ENCODE data around the gene OR6B1.
"Not testable (repeated sequence)": the region's sequence is repeated elsewhere in the genome, so short reads cannot be mapped to it uniquely, and the experiment has no call there.

The OR6B1 gene

GRCh38 chr7:144006029-144006691 lies 6.0 kb downstream of the OR6B1 start:
- DNase-seq (ENCODE audit: low spot score) = no peak

DNA sequence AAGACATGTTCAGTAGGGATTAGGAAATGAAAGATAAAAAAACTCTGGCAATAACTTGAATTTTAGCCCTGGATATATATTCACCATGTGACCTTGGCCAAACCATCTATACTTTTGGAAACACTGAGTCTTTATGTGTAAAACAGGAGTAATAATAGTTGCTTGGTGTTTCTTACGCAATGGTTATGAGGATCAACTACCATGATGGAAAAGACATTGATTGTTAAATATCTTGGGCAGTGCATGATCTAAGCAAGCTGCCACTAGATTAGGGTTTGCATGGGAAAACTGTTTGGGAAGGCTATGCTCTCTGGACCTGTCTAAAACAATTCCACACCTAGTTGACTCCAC lies 6.5 kb downstream of the OR6B1 start:
- no peak for DNase-seq (ENCODE audit: low spot score)

DNA sequence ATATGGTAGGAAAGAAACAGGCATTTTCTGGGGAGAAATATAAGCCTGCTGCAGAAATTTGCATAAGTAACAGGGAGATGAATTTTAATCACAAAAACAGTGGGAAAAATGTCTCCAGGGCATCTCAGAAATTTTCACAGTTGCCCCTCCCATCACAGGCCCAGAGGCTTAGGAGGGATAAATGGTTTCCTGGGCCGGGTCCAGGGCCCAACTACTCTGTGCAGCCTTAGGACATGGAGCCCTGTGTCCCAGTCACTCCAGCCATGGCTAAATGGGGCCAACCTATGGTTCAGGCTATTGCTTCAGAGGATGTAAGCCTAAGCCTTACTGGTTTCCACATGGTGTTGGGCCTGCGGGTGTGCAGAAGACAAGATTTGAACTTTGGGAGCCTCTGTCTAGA lies 9.2 kb downstream of the OR6B1 start:
- no peak for DNase-seq (ENCODE audit: low spot score)

- DNase-seq (ENCODE audit: low spot score) = not testable (repeated sequence)
Measured at GRCh38 chr7:144010061-144010460, 9.9 kb downstream of the OR6B1 start.

GRCh38 chr7:144010821-144011220 lies 10.7 kb downstream of the OR6B1 start:
- DNase-seq (ENCODE audit: low spot score) = not testable (repeated sequence)

GRCh38 chr7:144011458-144012230 lies 11.5 kb downstream of the OR6B1 start:
- no peak for DNase-seq (ENCODE audit: low spot score)

GRCh38 chr7:144018065-144018464 lies 17.9 kb downstream of the OR6B1 start:
- DNase-seq (ENCODE audit: low spot score) = no peak

DNA sequence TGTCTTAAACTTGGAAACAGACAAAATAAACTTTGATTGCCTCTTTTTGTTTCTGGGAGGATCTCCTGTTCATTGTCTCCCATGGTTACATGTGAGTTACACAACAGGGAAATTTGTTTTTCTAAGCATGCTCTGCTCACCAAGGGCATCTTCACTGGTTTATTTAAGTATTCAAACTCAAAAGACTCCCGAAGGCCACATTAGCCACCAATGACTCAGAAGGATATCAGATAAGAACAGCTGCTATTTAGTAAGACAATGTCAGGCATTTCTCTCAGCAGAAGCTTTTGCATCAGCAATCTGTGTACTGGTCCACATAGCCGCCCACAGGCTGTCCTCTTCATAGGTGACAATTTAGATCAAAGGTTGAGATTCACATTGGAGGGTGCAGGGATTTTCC lies 19.3 kb downstream of the OR6B1 start:
- no peak for DNase-seq (ENCODE audit: low spot score)

DNA sequence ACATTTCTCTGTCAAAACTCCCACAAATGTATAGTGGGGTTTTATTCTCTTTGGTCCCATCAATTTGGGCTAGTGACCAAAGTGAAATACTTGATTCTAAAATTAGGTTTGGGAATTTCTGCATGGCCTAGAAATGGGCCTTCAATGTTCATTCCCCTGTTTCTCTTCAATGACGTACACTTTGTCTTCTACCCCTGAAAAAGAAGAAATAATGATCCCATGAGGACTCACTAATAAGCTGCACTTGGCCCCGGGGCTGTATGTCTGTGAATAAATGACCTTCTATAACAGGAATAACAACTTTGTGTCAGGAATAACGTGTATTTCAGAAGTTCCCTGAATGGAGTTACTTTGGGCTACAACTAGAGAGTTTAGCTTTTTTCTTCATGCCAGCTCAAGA lies 20.2 kb downstream of the OR6B1 start:
- no peak for DNase-seq (ENCODE audit: low spot score)

GRCh38 chr7:144022169-144022568 lies 22.0 kb downstream of the OR6B1 start:
- DNase-seq (ENCODE audit: low spot score) = no peak

DNA sequence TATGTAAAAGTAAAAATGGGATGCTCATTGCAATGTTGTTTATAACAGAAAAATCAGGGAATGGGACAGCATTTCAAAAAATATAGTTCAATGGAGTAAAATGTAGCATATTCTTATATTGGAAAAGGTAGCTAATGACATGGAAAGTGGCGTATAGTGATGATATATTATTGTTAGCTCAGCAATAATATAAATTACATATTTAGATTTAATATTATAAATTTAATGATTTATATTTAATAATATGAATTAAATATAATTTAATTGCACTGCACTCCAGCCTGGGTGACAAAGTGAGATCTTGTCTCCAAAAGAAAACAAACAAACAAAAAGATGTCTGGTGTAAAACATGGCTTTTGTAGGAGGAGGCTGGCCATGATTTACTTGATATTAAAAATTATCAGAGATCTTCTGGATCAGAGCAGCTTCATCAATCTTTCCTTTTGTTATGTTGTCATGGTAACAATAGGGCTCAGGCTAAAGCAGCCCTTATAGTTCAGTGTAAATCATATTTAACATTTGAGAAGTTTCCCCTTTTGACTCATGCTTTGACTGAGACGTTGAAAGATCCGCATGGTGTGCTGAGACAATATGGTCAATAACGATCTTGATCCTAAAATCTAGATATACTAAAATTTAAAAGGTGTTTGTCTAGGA lies 23.2 kb downstream of the OR6B1 start:
- no peak for DNase-seq (ENCODE audit: low spot score)

GRCh38 chr7:144024213-144024612 lies 24.1 kb downstream of the OR6B1 start:
- DNase-seq (ENCODE audit: low spot score) = no peak

DNA sequence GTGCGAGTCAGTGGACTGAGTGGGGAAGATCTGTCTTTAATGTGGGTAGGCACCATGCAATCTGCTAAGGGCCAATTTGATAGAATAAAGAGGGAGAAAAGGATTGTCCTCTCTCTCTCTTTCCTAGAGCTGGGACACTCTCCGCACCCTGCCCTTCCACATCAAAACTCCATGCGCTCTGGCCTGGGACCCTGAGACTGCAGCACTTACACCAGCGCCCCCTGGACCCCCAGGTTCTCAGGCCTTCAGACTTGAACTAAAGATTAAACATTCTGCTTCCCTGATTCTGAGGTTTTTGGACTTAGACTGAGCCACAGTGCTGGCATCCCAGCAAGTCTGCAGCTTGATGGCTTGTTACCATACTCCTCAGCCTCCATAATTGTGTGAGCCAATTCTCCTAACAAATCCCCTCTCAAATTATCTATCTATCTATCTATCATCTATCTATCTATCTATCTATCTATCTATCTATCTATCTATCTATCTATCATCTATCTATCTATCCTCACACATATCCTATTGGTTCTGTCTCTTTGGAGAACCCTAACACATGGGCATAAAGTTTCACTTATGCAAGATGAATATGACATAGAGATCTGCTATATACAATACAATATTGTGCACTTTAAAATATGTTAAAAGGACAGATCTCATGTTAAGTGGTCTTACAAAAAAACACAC lies 26.2 kb downstream of the OR6B1 start:
- DNase-seq (ENCODE audit: low spot score) = no peak

- no peak for DNase-seq (ENCODE audit: low spot score)
Measured at GRCh38 chr7:144027070-144027469, 26.9 kb downstream of the OR6B1 start.

- no peak for DNase-seq (ENCODE audit: low spot score)
Measured at GRCh38 chr7:144027974-144028373, 27.9 kb downstream of the OR6B1 start.

DNA sequence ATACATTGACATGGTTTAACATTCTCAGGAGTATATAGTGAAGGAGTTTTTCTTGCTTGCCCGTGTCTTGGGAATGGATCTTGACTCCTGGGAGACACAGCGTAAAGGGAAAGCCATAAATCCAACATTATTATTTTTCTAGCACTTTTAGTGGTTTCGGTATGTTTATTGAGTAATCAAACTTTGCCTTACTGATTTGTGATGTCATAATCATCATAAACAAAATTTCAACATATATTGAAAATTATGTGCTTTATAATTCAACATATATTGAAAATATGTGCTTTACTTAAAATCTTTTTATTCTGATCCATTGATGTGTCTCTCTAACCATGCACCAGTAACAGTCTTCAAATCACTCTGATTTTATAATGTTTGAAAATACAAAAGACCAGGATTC lies 28.4 kb downstream of the OR6B1 start:
- DNase-seq (ENCODE audit: low spot score) = no peak

- DNase-seq (ENCODE audit: low spot score) = no peak
Measured at GRCh38 chr7:144032516-144032915, 32.4 kb downstream of the OR6B1 start.

- DNase-seq (ENCODE audit: low spot score) = no peak
Measured at GRCh38 chr7:144032985-144033709, 33.0 kb downstream of the OR6B1 start.

- no peak for DNase-seq (ENCODE audit: low spot score)
Measured at GRCh38 chr7:144035385-144035784, 35.3 kb downstream of the OR6B1 start.

DNA sequence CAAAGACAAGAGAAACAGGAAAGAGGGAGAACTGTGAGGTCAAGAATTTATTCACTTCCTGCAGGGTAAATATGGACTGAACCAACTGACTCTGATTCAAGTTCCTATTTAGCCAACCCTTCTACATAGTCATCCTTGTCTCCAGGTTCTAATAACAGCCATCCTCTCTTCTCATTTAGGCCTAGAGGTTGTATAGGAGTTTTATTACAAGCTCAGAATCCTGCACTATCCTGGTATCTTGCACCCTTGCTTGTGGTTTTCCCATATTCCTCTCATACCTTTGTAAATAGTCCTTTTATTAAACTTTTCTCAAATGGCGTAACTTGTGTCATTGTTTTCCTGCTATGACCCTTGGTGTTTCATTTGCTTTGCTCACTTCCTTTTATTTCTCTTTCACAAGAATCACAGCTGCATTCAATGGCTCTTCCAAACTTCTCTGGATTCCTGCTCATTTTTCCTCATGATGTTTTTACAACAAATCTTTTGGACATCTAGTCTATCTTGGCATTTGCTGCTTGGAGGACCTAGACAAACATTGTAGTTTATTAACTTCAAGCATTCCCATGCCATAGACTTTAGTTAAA lies 36.3 kb downstream of the OR6B1 start:
- no peak for DNase-seq (ENCODE audit: low spot score)

DNA sequence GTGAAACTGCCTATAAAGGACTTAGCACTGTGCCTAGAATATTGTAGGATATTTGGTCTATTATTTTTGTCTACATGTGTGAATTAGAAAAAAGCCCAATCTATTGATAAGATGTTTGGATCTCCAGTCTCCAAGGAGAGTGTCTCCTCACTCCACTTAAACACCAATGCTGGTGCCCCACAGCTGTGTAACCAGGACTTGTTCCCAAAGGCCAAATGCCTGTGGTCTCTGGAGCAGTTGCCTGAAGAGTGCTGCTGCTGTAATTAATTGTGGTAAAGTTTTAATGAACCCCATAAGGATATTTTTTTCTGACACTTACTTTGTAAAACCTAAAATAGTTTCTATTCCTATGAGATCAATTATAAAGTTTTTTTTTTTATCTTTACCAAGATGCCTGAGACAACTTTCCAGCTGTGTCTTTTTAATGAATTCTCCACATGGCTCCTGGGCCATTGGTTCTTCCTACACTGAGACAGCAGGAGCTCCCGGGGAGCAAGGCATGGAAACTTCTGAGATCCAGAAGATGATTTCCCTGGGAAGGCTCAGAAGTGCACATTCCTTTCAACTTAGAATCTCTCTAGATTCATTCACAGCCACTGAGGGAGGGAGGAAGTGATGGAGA lies 37.4 kb downstream of the OR6B1 start:
- DNase-seq (ENCODE audit: low spot score) = no peak

Data from germinal center (tissue), 1 donor.